Right kidney (tissue), 1 donor: ENCODE data around the gene DBF4.
A peak's percentile ranks its signal among the peaks of the same experiment; 100 is the strongest.
"Not testable (repeated sequence)": the region's sequence is repeated elsewhere in the genome, so short reads cannot be mapped to it uniquely, and the experiment has no call there.

ENCODE experiments used
- DNase-seq: peaks from one replicate; pipeline ENCODE4 v3.0.0-alpha.2; 2016

DBF4 gene

GRCh38 chr7:87882151-87882937 lies 6.1 kb downstream of the DBF4 start:
- no peak for DNase-seq

DNA sequence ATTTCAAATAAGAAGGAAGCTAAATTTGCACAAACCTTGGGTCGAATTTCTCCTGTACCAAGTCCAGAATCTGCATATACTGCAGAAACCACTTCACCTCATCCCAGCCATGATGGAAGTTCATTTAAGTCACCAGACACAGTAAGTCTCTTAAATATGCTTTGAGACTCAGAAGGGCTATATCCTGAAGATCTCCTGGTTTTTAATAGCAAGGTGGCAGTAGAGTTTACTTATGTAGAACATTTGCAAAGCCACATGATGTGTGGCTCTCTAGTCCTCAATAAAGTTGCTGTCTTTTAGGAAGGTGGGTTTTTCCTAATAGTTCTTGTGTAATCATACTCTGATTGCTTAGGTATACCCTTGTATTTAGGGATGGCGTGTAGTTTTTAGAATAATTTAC lies 8.7 kb downstream of the DBF4 start:
- no peak for DNase-seq

DNA sequence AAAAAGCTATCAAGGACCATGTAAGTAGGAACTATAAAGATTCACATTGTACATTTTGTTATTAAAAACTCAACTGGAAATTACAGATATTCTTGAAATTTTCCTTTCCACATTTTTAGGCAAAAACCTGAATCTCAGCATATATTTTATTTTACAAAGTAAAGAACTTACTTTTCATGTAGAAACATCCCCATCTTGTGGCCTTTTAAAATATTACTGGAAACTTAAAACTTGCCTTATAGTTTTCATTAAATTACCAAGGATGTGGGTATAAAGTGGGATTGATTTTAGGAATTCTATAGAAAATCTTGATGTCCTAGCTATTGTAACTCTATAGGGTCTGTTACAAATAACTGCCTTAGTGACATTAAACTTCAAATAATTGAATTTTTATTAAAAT lies 10.6 kb downstream of the DBF4 start:
- DNase-seq, result no peak

- DNase-seq, result no peak
Measured at GRCh38 chr7:87895363-87895762, 19.1 kb downstream of the DBF4 start.

- no peak for DNase-seq
Measured at GRCh38 chr7:87899255-87899654, 23.0 kb downstream of the DBF4 start.

DNA sequence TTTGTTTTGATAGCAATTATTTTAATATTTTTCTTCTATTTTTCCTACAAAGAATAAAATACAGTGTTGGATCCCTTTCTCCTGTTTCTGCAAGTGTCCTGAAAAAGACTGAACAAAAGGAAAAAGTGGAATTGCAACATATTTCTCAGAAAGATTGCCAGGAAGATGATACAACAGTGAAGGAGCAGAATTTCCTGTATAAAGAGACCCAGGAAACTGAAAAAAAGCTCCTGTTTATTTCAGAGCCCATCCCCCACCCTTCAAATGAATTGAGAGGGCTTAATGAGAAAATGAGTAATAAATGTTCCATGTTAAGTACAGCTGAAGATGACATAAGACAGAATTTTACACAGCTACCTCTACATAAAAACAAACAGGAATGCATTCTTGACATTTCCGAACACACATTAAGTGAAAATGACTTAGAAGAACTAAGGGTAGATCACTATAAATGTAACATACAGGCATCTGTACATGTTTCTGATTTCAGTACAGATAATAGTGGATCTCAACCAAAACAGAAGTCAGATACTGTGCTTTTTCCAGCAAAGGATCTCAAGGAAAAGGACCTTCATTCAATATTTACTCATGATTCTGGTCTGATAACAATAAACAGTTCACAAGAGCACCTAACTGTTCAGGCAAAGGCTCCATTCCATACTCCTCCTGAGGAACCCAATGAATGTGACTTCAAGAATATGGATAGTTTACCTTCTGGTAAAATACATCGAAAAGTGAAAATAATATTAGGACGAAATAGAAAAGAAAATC lies 31.0 kb downstream of the DBF4 start:
- not testable (repeated sequence) for DNase-seq

- not testable (repeated sequence) for DNase-seq
Measured at GRCh38 chr7:87908814-87909213, 32.5 kb downstream of the DBF4 start.

- no peak for DNase-seq
Measured at GRCh38 chr7:87912121-87912520, 35.8 kb downstream of the DBF4 start.

GRCh38 chr7:87918740-87919139 lies 42.4 kb downstream of the DBF4 start:
- DNase-seq, result no peak

- no peak for DNase-seq
Measured at GRCh38 chr7:87919875-87920274, 43.6 kb downstream of the DBF4 start.

DNA sequence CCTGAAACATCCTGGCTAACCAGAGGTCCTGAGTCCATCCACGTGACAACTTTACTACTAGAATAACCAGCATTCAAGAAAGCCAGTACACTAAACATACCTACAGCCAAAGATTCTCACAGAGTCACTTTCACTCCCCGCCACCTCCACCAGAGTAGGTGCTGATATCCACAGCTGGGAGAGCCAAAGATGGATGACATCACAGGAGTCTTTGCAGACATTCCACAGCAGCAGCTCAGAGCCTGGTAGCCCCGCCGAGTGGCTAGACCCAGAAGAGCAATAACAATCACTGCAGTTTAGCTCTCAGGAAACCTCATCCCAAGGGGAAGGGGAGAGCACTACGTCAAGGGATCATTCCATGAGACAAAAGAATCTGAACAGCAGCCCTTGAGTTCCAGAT lies 44.3 kb downstream of the DBF4 start:
- DNase-seq, result no peak

GRCh38 chr7:87922759-87923395 lies 46.6 kb downstream of the DBF4 start:
- DNase-seq, result not testable (repeated sequence)

GRCh38 chr7:87926581-87927461 lies 50.5 kb downstream of the DBF4 start:
- DNase-seq, result peak; percentile 4

DNA sequence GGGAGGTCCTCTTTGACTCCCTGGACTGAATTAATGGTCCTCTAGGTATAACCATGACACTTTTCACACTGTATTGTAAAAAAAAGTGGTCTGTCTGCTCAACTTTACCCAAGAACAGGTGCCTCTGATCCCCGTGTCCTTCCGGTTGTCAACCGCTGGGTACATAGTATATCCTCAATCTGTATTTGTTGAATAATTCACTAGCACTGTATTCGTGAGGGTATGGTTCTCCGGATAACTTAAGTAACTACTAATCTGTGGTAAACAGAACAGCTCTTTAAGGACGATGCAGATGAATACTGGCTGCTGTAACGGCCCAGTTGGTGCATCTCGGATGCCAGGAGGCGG lies 57.3 kb downstream of the DBF4 start:
- DNase-seq, result no peak

DNA sequence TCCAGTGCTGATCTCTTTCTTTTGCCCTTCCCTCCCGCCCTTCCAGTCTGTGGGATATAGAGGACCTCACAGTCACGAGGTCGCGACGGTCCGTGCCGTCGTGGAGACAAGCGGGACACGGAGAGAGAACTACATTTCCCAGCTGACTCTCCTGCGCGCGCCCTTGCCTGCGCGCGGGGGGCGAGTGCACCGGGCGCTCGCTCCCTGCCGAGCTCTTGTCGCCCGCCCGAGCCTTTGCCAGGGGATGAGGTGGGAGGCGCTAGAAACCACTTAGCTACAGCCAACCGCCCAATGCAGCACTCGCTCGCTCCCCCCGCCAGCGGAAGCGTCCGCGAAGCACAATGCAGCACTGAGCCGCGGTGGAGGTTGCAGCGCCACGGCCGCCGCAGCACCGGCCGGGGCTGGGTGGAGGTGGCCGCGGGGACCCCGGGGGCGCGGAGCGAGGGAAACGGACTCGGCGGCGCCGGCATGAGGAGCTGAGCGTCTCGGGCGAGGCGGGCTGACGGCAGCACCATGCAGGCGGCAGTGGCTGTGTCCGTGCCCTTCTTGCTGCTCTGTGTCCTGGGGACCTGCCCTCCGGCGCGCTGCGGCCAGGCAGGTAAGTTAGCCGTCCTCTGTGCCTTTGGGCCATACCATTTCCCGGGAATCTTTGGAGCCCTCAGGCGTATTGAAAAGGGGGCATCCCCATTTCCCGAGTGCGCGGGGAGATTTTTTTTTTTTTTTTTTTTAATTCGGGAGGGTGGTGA lies 57.8 kb downstream of the DBF4 start, which contains the start of gene ADAM22:
ADAM22 (plus strand) TSS at position 299 of the 746 bp plus-strand sequence; CDS start at position 514, 215 bp downstream.
- DNase-seq, result peak; percentile 90

GRCh38 chr7:87934699-87935383 lies 58.5 kb downstream of the DBF4 start:
- peak; percentile 64 for DNase-seq

DNA sequence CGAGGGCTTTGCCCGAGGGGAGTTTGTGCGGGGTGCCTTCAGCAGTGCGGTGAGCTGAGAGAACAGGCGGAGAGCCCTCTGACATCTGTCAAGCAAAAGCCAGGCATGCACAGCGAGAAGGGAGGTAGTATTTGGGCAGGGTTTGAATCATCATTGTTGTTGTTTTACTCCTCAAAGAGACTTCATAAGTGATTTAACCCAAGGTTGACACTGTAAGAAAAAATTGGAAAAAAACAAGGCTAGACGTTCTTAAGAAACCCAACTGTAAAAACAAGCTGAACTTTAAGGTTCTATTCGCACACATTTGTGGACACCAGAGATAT lies 59.1 kb downstream of the DBF4 start:
- DNase-seq, result no peak

- no peak for DNase-seq
Measured at GRCh38 chr7:87941138-87941537, 64.8 kb downstream of the DBF4 start.

- no peak for DNase-seq
Measured at GRCh38 chr7:87944547-87944946, 68.3 kb downstream of the DBF4 start.

- DNase-seq, result not testable (repeated sequence)
Measured at GRCh38 chr7:87945926-87946325, 69.6 kb downstream of the DBF4 start.

DNA sequence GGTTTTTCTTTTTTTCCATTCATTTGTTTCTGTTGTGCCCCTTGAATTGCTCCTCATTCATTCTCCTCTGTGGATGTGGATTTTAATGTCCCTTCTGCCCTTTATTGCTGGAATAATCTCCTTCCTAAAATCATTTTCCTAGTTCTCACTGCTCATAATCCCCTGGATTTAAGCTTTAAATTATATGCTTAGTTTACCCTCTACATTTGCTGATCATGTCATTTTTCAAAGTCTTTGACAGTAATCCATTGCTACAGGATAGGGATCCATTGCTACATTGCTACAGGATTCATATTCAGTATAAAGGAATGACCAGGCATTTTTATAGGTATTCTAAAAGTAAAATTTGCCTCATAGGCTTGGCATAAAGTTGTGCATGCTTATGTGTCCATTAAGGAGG lies 72.1 kb downstream of the DBF4 start:
- DNase-seq, result no peak
